Transverse colon (tissue), 4 donors: ENCODE measurements around the gene ITPR2. TPM values are rescaled to one million over a fixed set of nuclear protein-coding genes. Genes with fewer than 3 reads are reported as not detected.
"Not testable (repeated sequence)": the region's sequence is repeated elsewhere in the genome, so short reads cannot be mapped to it uniquely, and the experiment has no call there.

Experiments
- DNase-seq: peaks from one replicate; pipeline ENCODE4 v3.0.0-alpha.2; 2019
- H3K27ac ChIP-seq, 4 donors: fragments of 200-600 bp; sonication (generic); 2 replicates each; pipeline ENCODE4 v1.5.1; 2016 to 2018; ENCODE audit warnings: inconsistent platforms in 4 of 4
- H3K27me3 ChIP-seq: fragments of 200-600 bp; sonication (generic); 2 replicates; pipeline ENCODE4 v1.5.1; 2017; ENCODE audit warnings: inconsistent platforms
- H3K36me3 ChIP-seq, 4 donors: fragments of 200-600 bp; sonication (generic); 2 replicates each; pipeline ENCODE4 v1.5.1; 2017 to 2019; ENCODE audit warnings: inconsistent platforms in 4 of 4
- H3K4me1 ChIP-seq, 4 donors: fragments of 200-600 bp; sonication (generic); 2 replicates each; pipeline ENCODE4 v1.5.1; 2017 to 2020; ENCODE audit warnings: inconsistent platforms in 4 of 4
- H3K4me3 ChIP-seq, 4 donors: fragments of 200-600 bp; sonication (generic); 1 replicate in 1 of 4; 2 replicates in 3 of 4; pipeline versions ENCODE4 v1.5.1 to v1.6.1; 2017 to 2019; ENCODE audit warnings: inconsistent platforms in 4 of 4
- H3K9me3 ChIP-seq, 2 donors: fragments of 200-600 bp; sonication (generic); 2 replicates each; pipeline ENCODE4 v1.5.1; 2017 to 2019; ENCODE audit warnings: inconsistent platforms in 2 of 2
- CTCF ChIP-seq, 5 experiments: fragments of 200-600 bp in 3 of 5; fragments of 450-650 bp in 2 of 5; sonication (generic) in 3 of 5; IDR thresholded peaks; 1 replicate in 2 of 5; 2 replicates in 3 of 5; pipeline ENCODE4 v1.5.1; 2016 to 2017; ENCODE audit warnings: antibody characterized with exemption in 5 of 5, inconsistent platforms in 3 of 5, mild to moderate bottlenecking in 2 of 5, moderate library complexity in 1 of 5
- EP300 ChIP-seq: sonication (generic); formaldehyde crosslinking; IDR thresholded peaks from one replicate; pipeline ENCODE4 v1.6.1; 2017; ENCODE audit warnings: antibody characterized with exemption, low read depth
- POLR2A ChIP-seq: fragments of 450-650 bp; IDR thresholded peaks from one replicate; pipeline ENCODE4 v1.6.1; 2016; ENCODE audit warnings: antibody characterized with exemption, mild to moderate bottlenecking, moderate library complexity
- POLR2AphosphoS5 ChIP-seq, 3 donors: sonication (generic); formaldehyde crosslinking; IDR thresholded peaks; one replicate each; pipeline ENCODE4 v1.6.1; 2016; ENCODE audit warnings: antibody characterized with exemption in 3 of 3
- WGBS, 2 donors: methylation state at CpG; one replicate each; pipeline ENCODE4 v1.1.5; 2018; ENCODE audit warnings: low coverage in 1 of 2; 5-methylcytosine and 5-hydroxymethylcytosine counted together
- in situ Hi-C, 4 donors: fragments of 200-750 bp; cut with MboI; loops; one replicate each; pipeline versions ENCODE4 v1.15.0 to v1.15.1; 2017; ENCODE audit warnings: low sequenced_read_pairs in 3 of 4, low pct_ligation_motif_present in 1 of 4, low pct_unique_long_range_greater_than_20kb in 1 of 4
- intact Hi-C: fragments of 100-400 bp; cut with DNase I; formaldehyde crosslinking; loops from one replicate; pipeline ENCODE4 v1.15.1; 2023; ENCODE audit warnings: low total_unique reads
- total RNA-seq, 4 donors: library from RNA; depleted of rRNA; stranded (reverse); fragments of >200 nt; gene quantifications; one replicate each; pipeline ENCODE4 v1.1.0, GENCODE V29; 2016

The ITPR2 gene
- total RNA-seq, 4 donors from 2014 or later, result 29.8 to 60.5 (median 41.2) TPM

GRCh38 chr12:26777236-26777635, 55.8 kb downstream of the ITPR2 start:
- in situ Hi-C loops, result loop anchor here in 1 of 4 donors (25.0 kb wide), 1 partner anchor 90 kb away; no protein-coding TSS in a partner anchor
- 83 to 100% methylated on average over 3 of the region's 3 CpGs for WGBS, 2 donors
- TF ChIP-seq POLR2A (no peak), EP300 (no peak), CTCF (IDR thresholded peaks at IDR 0.05) (no peak), POLR2AphosphoS5 (IDR thresholded peaks at IDR 0.05) (no peak)

GRCh38 chr12:26775991-26776390, 57.0 kb downstream of the ITPR2 start:
- intact Hi-C loops, result not testable (repeated sequence)

More at GRCh38 chr12:26777236-26777635, 55.8 kb downstream of the ITPR2 start:
- no peak overlapping the region for H3K4me3 ChIP-seq
- no peaks in the 10 kb centered on the region for H3K27me3 ChIP-seq
- no peak overlapping the region for H3K27ac ChIP-seq
- H3K4me1 ChIP-seq, result peaks cover 0 to 8% (median 0%) of the 10 kb centered on the region in 4 donors
- H3K36me3 ChIP-seq, result no peaks in the 10 kb centered on the region
- intact Hi-C loops, result no loop called here
- DNase-seq, result no peak
- H3K9me3 ChIP-seq, result peaks cover 0 to 11% of the 10 kb centered on the region in 2 donors

GRCh38 chr12:26773313-26774104, 59.5 kb downstream of the ITPR2 start:
- TF ChIP-seq EP300 (no peak), CTCF (IDR thresholded peaks at IDR 0.05) (no peak), POLR2AphosphoS5 (IDR thresholded peaks at IDR 0.05) (no peak), POLR2A (no peak)
- no peak for DNase-seq
- Histone ChIP-seq H3K27me3 (no peaks in the 10 kb centered on the region), H3K9me3 (peaks cover 0 to 11% of the 10 kb centered on the region in 2 donors), H3K27ac (no peak overlapping the region), H3K36me3 (no peaks in the 10 kb centered on the region), H3K4me1 (peaks cover 0 to 23% (median 10%) of the 10 kb centered on the region in 4 donors), H3K4me3 (no peak overlapping the region)
- in situ Hi-C loops (no loop called here), intact Hi-C loops (no loop called here)
- 71 to 73% methylated on average over 2 to 3 of the region's 3 CpGs for whole genome bisulfite sequencing, 2 donors

More at GRCh38 chr12:26775991-26776390, 57.0 kb downstream of the ITPR2 start:
- DNase-seq, H3K27ac ChIP-seq, H3K4me1 ChIP-seq, H3K4me3 ChIP-seq, H3K36me3 ChIP-seq, H3K27me3 ChIP-seq: not testable (repeated sequence)
- in situ Hi-C loops, result loop anchor here in 1 of 4 donors (25.0 kb wide), 1 partner anchor 89 kb away; no protein-coding TSS in a partner anchor
- H3K9me3 ChIP-seq, result peaks cover 0 to 11% of the 10 kb centered on the region in 2 donors
- 83 to 100% methylated on average over 3 of the region's 3 CpGs for WGBS, 2 donors

GRCh38 chr12:26771861-26772260, 61.1 kb downstream of the ITPR2 start:
- WGBS, 2 donors, result 90% methylated on average over 4 of the region's 4 CpGs
- in situ Hi-C loops, result no loop called here

More at GRCh38 chr12:26771861-26772260, 61.1 kb downstream of the ITPR2 start:
- Histone ChIP-seq H3K27ac (no peak overlapping the region), H3K9me3 (peaks cover 0 to under 1% of the 10 kb centered on the region in 2 donors), H3K4me3 (no peak overlapping the region), H3K36me3 (no peaks in the 10 kb centered on the region), H3K27me3 (no peaks in the 10 kb centered on the region), H3K4me1 (peaks cover 0 to 23% (median 10%) of the 10 kb centered on the region in 4 donors)
- TF ChIP-seq POLR2A (no peak), POLR2AphosphoS5 (IDR thresholded peaks at IDR 0.05) (no peak), EP300 (no peak), CTCF (IDR thresholded peaks at IDR 0.05) (no peak)
- intact Hi-C loops, result no loop called here
- DNase-seq, result no peak
